Thyroid gland (tissue), 4 donors: Measurements from ENCODE around the gene MORN5.

Source experiments
- POLR2A ChIP-seq, 2 donors: fragments of 450-650 bp; IDR thresholded peaks; one replicate each; pipeline ENCODE4 v1.6.1; 2017; ENCODE audit warnings: antibody characterized with exemption in 2 of 2, mild to moderate bottlenecking in 2 of 2, moderate library complexity in 1 of 2
- TF ChIP-seq, protein P1 (sequence below), 6 experiments: fragments of 200-600 bp in 3 of 6; fragments of 450-650 bp in 3 of 6; sonication (generic) in 3 of 6; IDR thresholded peaks; one replicate each; pipeline ENCODE4 v1.5.1; 2016 to 2019; ENCODE audit warnings: antibody characterized with exemption in 6 of 6, mild to moderate bottlenecking in 2 of 6, inconsistent platforms in 1 of 6, moderate library complexity in 1 of 6

DNA sequence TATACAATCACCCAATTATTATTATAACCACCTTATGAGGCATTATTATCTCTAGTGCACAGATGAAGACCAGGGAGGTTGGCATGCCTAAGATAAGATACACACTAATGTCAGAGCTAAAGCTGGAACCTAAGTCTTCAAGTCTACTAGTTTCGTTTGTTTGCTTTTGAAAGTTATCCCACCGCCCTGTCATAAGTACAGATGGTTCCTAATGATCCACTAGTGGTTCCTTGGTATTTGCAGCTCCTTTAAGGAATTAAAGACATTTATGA is 14.2 kb upstream of the MORN5 start:
- TF ChIP-seq POLR2A (IDR thresholded peaks at IDR 0.05) = no peak
- TF ChIP-seq, protein P1, sequence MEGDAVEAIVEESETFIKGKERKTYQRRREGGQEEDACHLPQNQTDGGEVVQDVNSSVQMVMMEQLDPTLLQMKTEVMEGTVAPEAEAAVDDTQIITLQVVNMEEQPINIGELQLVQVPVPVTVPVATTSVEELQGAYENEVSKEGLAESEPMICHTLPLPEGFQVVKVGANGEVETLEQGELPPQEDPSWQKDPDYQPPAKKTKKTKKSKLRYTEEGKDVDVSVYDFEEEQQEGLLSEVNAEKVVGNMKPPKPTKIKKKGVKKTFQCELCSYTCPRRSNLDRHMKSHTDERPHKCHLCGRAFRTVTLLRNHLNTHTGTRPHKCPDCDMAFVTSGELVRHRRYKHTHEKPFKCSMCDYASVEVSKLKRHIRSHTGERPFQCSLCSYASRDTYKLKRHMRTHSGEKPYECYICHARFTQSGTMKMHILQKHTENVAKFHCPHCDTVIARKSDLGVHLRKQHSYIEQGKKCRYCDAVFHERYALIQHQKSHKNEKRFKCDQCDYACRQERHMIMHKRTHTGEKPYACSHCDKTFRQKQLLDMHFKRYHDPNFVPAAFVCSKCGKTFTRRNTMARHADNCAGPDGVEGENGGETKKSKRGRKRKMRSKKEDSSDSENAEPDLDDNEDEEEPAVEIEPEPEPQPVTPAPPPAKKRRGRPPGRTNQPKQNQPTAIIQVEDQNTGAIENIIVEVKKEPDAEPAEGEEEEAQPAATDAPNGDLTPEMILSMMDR (IDR thresholded peaks at IDR 0.05) = no peak
